IMR-90 (cell line): ENCODE data around the gene OXSR1.

ENCODE experiments used
- BHLHE40 ChIP-seq: fragments of 150-350 bp; IDR thresholded peaks from 2 replicates; pipeline ENCODE4 v1.6.1; 2016; ENCODE audit warnings: mild to moderate bottlenecking, low read depth, low read length
- CEBPB ChIP-seq: IDR thresholded peaks from 2 replicates; pipeline ENCODE4 v1.6.1; 2012; ENCODE audit warnings: low read depth, low read length, improper control_type of control experiment
- CHD1 ChIP-seq: IDR thresholded peaks from 2 replicates; pipeline ENCODE4 v1.6.1; 2012; ENCODE audit warnings: low read depth, low read length, improper control_type of control experiment
- MAFK ChIP-seq: IDR thresholded peaks from 2 replicates; pipeline ENCODE4 v1.6.1; 2012; ENCODE audit warnings: low read depth, low read length, improper control_type of control experiment
- MAZ ChIP-seq: IDR thresholded peaks from 2 replicates; pipeline ENCODE4 v1.6.1; 2012; ENCODE audit warnings: low read depth, mild to moderate bottlenecking, low read length, improper control_type of control experiment, moderate library complexity, borderline replicate concordance
- MXI1 ChIP-seq: IDR thresholded peaks from 2 replicates; pipeline ENCODE4 v1.6.1; 2012; ENCODE audit warnings: low read depth, mild to moderate bottlenecking, low read length, moderate library complexity, borderline replicate concordance
- POLR2A ChIP-seq: IDR thresholded peaks from 2 replicates; pipeline ENCODE4 v1.6.1; 2012; ENCODE audit warnings: mild to moderate bottlenecking, low read depth, low read length
- RAD21 ChIP-seq: IDR thresholded peaks from 2 replicates; pipeline ENCODE4 v1.6.1; 2012; ENCODE audit warnings: low read length, improper control_type of control experiment
- RCOR1 ChIP-seq: IDR thresholded peaks from 2 replicates; pipeline ENCODE4 v1.6.1; 2012; ENCODE audit warnings: mild to moderate bottlenecking, low read length, improper control_type of control experiment; ENCODE audit not compliant: insufficient replicate concordance
- RFX5 ChIP-seq: IDR thresholded peaks from 2 replicates; pipeline ENCODE4 v1.8.0; 2012; ENCODE audit warnings: low read depth, mild to moderate bottlenecking, low read length, moderate library complexity
- SMC3 ChIP-seq: fragments of 150-350 bp; IDR thresholded peaks from 2 replicates; pipeline ENCODE4 v1.6.1; 2016; ENCODE audit warnings: low read depth, mild to moderate bottlenecking, antibody characterized with exemption, low read length, moderate library complexity
- TF ChIP-seq, protein P1 (sequence below): conservative IDR thresholded peaks from 2 replicates; pipeline ENCODE4 v1.5.1; 2012; ENCODE audit warnings: mild to moderate bottlenecking, low read depth, low read length, improper control_type of control experiment
- TF ChIP-seq, protein P2 (sequence below): fragments of 150-350 bp; IDR thresholded peaks from 2 replicates; pipeline ENCODE4 v1.6.1; 2016; ENCODE audit warnings: low read depth, mild to moderate bottlenecking, low read length, moderate library complexity, borderline replicate concordance
- TF ChIP-seq, protein P3 (sequence below): fragments of 150-350 bp; IDR thresholded peaks from 2 replicates; pipeline ENCODE4 v1.6.1; 2017; ENCODE audit warnings: mild to moderate bottlenecking, antibody characterized with exemption, low read length, low read depth

DNA sequence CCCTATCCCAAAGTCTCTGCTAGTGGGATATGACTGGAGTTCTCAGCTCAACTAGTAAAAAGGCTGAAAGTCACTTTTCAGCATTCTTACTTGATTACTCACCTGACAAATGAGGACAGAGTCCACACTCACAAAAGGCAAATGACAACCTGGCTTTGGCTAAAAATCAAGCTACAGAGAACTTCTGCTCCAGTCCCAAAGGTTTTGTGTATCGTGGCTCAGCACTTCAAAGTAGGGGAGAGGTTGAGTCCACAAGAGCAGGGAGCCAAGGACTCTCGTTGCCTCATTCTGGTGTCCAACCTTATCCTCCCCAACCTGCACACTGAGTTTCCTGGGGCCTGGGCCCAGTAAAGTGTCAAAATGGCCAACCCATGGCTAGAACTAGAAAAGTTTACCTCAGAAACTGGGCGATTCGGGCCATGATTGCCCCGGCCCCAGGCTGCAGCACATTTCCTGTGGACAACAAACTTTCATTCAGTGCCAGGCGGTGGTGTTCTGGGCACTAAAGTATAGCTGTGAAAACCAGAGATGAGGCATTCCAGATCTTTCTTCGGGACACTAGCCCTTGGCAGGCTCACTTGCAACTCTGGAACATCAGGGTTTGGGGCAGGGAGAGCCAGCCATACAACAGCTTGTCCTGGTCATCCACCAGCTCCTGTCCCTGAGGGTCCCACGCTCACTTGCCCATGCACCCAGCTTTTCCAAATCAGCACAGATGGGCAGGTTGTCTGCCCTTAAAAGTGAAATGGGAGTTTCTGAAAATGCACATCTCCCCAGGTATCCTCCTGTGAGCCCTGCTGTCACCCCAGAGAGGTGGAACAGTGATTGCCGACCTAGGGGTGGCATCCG, 31.6 kb upstream of the OXSR1 start:
- TF ChIP-seq RAD21 (no peak), RCOR1 (no peak), MXI1 (no peak), MAZ (no peak), POLR2A (no peak), MAFK (no peak), RFX5 (no peak), CHD1 (no peak), CEBPB (no peak), BHLHE40 (no peak), SMC3 (no peak)
- TF ChIP-seq, protein P1, sequence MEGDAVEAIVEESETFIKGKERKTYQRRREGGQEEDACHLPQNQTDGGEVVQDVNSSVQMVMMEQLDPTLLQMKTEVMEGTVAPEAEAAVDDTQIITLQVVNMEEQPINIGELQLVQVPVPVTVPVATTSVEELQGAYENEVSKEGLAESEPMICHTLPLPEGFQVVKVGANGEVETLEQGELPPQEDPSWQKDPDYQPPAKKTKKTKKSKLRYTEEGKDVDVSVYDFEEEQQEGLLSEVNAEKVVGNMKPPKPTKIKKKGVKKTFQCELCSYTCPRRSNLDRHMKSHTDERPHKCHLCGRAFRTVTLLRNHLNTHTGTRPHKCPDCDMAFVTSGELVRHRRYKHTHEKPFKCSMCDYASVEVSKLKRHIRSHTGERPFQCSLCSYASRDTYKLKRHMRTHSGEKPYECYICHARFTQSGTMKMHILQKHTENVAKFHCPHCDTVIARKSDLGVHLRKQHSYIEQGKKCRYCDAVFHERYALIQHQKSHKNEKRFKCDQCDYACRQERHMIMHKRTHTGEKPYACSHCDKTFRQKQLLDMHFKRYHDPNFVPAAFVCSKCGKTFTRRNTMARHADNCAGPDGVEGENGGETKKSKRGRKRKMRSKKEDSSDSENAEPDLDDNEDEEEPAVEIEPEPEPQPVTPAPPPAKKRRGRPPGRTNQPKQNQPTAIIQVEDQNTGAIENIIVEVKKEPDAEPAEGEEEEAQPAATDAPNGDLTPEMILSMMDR, result no peak
- TF ChIP-seq, protein P2, sequence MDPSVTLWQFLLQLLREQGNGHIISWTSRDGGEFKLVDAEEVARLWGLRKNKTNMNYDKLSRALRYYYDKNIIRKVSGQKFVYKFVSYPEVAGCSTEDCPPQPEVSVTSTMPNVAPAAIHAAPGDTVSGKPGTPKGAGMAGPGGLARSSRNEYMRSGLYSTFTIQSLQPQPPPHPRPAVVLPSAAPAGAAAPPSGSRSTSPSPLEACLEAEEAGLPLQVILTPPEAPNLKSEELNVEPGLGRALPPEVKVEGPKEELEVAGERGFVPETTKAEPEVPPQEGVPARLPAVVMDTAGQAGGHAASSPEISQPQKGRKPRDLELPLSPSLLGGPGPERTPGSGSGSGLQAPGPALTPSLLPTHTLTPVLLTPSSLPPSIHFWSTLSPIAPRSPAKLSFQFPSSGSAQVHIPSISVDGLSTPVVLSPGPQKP, result no peak
- TF ChIP-seq, protein P3, sequence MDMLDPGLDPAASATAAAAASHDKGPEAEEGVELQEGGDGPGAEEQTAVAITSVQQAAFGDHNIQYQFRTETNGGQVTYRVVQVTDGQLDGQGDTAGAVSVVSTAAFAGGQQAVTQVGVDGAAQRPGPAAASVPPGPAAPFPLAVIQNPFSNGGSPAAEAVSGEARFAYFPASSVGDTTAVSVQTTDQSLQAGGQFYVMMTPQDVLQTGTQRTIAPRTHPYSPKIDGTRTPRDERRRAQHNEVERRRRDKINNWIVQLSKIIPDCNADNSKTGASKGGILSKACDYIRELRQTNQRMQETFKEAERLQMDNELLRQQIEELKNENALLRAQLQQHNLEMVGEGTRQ, result no peak
